ENCODE measurements around the gene ADGRV1. TPM values are rescaled to one million over a fixed set of nuclear protein-coding genes. Genes with fewer than 3 reads are reported as not detected.

ADGRV1 gene
- polyA plus RNA-seq, 3 donors = 0.18 to 0.33 TPM; not detected in 1

DNA sequence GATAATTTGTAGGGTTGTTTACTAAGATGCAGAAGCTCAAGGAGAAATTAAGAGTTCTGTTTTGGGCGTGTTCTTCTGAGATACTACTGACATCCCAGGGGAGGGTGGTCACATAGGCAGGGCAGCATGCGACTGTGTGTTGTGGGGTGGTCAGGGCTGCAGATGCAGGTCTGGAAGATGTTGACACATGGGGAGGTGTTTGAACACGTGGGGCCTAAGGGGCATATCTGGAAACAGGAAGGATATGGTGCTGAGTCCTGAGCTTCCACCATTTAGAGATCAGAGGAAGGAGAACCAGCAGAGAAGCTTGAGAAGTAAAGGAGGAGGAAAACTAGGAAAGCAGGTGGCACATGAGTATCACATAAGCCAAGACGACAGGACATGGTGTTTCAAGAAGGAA is 228.2 kb downstream of the ADGRV1 start:
- intact Hi-C loops (cut with micrococcal nuclease) = no loop called here
- Mint-ChIP-seq H3K27ac (peak overlapping the region in 1 of 7 donors; percentile 4), H3K36me3 (no peaks in the 10 kb centered on the region), H3K4me1 (peaks cover 3% of the 10 kb centered on the region), H3K4me3 (no peak overlapping the region), H3K27me3 (ENCODE audit: low read depth in 3 of 3) (no peaks in the 10 kb centered on the region), H3K9me3 (no peaks in the 10 kb centered on the region)
- Histone ChIP-seq H3K4me2 (replicated peaks; ENCODE audit: extremely low read depth, low read length, poor library complexity, severe bottlenecking) (no peak overlapping the region), H4K20me1 (ENCODE audit: insufficient read depth, low read length) (no peaks in the 10 kb centered on the region), H3K4me1 (ENCODE audit: control insufficient read depth in 1 of 2, insufficient read depth in 2 of 2, low read length in 2 of 2) (no peaks in the 10 kb centered on the region), H3K27ac (ENCODE audit: low read depth in 1 of 2, low read length in 2 of 2) (no peak overlapping the region), H3K9ac (ENCODE audit: insufficient read depth, low read length, poor library complexity, severe bottlenecking) (no peak overlapping the region), H3K36me3 (replicated peaks in 1 of 2; ENCODE audit: control insufficient read depth in 1 of 2, insufficient read depth in 2 of 2, low read length in 2 of 2) (no peaks in the 10 kb centered on the region), H3K27me3 (ENCODE audit: control insufficient read depth in 2 of 2, insufficient read depth in 2 of 2, low read length in 2 of 2) (no peaks in the 10 kb centered on the region), H3K4me3 (replicated peaks in 1 of 3; ENCODE audit: low read depth in 2 of 3, low read length in 3 of 3) (no peak overlapping the region), H3K9me3 (replicated peaks in 1 of 2; ENCODE audit: control insufficient read depth in 1 of 2, insufficient read depth in 1 of 2, low read length in 2 of 2) (no peaks in the 10 kb centered on the region), H3K79me2 (ENCODE audit: insufficient read depth, low read length) (no peaks in the 10 kb centered on the region), H2AFZ (ENCODE audit: insufficient read depth, low read depth, low read length, poor library complexity, severe bottlenecking) (no peak overlapping the region)
- 53% methylated on average over 4 of the region's 4 CpGs for WGBS (ENCODE audit: insufficient coverage)
- no peak for DNase-seq
- TF ChIP-seq, protein P1, sequence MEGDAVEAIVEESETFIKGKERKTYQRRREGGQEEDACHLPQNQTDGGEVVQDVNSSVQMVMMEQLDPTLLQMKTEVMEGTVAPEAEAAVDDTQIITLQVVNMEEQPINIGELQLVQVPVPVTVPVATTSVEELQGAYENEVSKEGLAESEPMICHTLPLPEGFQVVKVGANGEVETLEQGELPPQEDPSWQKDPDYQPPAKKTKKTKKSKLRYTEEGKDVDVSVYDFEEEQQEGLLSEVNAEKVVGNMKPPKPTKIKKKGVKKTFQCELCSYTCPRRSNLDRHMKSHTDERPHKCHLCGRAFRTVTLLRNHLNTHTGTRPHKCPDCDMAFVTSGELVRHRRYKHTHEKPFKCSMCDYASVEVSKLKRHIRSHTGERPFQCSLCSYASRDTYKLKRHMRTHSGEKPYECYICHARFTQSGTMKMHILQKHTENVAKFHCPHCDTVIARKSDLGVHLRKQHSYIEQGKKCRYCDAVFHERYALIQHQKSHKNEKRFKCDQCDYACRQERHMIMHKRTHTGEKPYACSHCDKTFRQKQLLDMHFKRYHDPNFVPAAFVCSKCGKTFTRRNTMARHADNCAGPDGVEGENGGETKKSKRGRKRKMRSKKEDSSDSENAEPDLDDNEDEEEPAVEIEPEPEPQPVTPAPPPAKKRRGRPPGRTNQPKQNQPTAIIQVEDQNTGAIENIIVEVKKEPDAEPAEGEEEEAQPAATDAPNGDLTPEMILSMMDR (IDR thresholded peaks at IDR 0.05) = no peak

DNA sequence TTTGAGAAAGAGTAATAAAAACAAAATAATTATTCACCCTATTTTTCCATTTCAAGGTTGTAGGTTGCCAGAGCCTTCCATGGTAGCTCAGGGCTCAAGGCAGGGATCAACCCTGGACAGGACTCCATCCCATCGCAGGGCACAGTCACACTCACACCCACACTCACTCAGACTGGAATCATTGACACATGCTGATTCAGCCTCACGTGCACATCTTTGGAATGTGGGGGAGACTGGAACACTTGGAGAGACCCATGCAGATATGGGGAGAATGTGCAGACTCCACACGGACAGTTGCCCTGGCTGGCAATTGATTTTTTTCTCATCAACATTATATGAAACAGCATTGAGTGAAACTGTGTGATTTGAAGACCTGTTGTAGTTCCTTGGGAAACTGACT is 234.1 kb downstream of the ADGRV1 start:
- Histone ChIP-seq H4K20me1 (ENCODE audit: insufficient read depth, low read length) (no peaks in the 10 kb centered on the region), H3K4me2 (replicated peaks; ENCODE audit: extremely low read depth, low read length, poor library complexity, severe bottlenecking) (no peak overlapping the region), H3K4me3 (replicated peaks in 1 of 3; ENCODE audit: low read depth in 2 of 3, low read length in 3 of 3) (no peak overlapping the region), H2AFZ (ENCODE audit: insufficient read depth, low read depth, low read length, poor library complexity, severe bottlenecking) (no peak overlapping the region), H3K36me3 (replicated peaks in 1 of 2; ENCODE audit: control insufficient read depth in 1 of 2, insufficient read depth in 2 of 2, low read length in 2 of 2) (no peaks in the 10 kb centered on the region), H3K9ac (ENCODE audit: insufficient read depth, low read length, poor library complexity, severe bottlenecking) (no peak overlapping the region), H3K9me3 (replicated peaks in 1 of 2; ENCODE audit: control insufficient read depth in 1 of 2, insufficient read depth in 1 of 2, low read length in 2 of 2) (no peaks in the 10 kb centered on the region), H3K4me1 (ENCODE audit: control insufficient read depth in 1 of 2, insufficient read depth in 2 of 2, low read length in 2 of 2) (no peaks in the 10 kb centered on the region), H3K27me3 (ENCODE audit: control insufficient read depth in 2 of 2, insufficient read depth in 2 of 2, low read length in 2 of 2) (no peaks in the 10 kb centered on the region), H3K79me2 (ENCODE audit: insufficient read depth, low read length) (no peaks in the 10 kb centered on the region), H3K27ac (ENCODE audit: low read depth in 1 of 2, low read length in 2 of 2) (no peak overlapping the region)
- H3K4me3 Mint-ChIP-seq = no peak overlapping the region
- intact Hi-C loops (cut with micrococcal nuclease) = no loop called here
- no CpG with 5 or more reads among the region's 3 CpGs for WGBS (ENCODE audit: insufficient coverage)
- no peaks in the 10 kb centered on the region for H3K4me1 Mint-ChIP-seq
- no peak overlapping the region for H3K27ac Mint-ChIP-seq
- H3K27me3 Mint-ChIP-seq (ENCODE audit: low read depth in 3 of 3) = peaks cover 0 to 1% (median 0%) of the 10 kb centered on the region in 3 donors
- peaks cover 7 to 19% (median 13%) of the 10 kb centered on the region in 7 donors for H3K9me3 Mint-ChIP-seq
- no peak for DNase-seq
- TF ChIP-seq, protein P1 (IDR thresholded peaks at IDR 0.05) = no peak
- H3K36me3 Mint-ChIP-seq = no peaks in the 10 kb centered on the region

Measured in CD14-positive monocyte (primary cell).